Smooth muscle cell (in vitro differentiated cells): ENCODE data around the gene LRMDA. TPM values are rescaled to one million over a fixed set of nuclear protein-coding genes. Genes with fewer than 3 reads are reported as not detected.

Experiments
- DNase-seq: peaks from one replicate; lab custom pipeline; 2025; ENCODE audit not compliant: unreplicated experiment; lab: John Stamatoyannopoulos, UW
- H2AFZ ChIP-seq: fragments of 200-600 bp; sonication (generic); 2 replicates; pipeline ENCODE4 v1.6.0; 2016; ENCODE audit warnings: antibody characterized with exemption, low read depth, mild to moderate bottlenecking
- H3F3A ChIP-seq: fragments of 200-600 bp; sonication (generic); 2 replicates; pipeline ENCODE4 v1.6.0; 2017; ENCODE audit warnings: antibody characterized with exemption, low read depth
- H3K27ac ChIP-seq: fragments of 200-600 bp; sonication (generic); 2 replicates; pipeline ENCODE4 v1.5.1; 2016; ENCODE audit warnings: low read depth, mild to moderate bottlenecking
- H3K27me3 ChIP-seq: fragments of 200-600 bp; sonication (generic); 2 replicates; pipeline ENCODE4 v1.6.1; 2016; ENCODE audit warnings: low read depth, mild to moderate bottlenecking
- H3K36me3 ChIP-seq: fragments of 200-600 bp; sonication (generic); 2 replicates; pipeline ENCODE4 v1.5.1; 2016; ENCODE audit warnings: low read depth
- H3K4me1 ChIP-seq: fragments of 200-600 bp; sonication (generic); 2 replicates; pipeline ENCODE4 v1.5.1; 2016; ENCODE audit warnings: low read depth
- H3K4me2 ChIP-seq: fragments of 200-600 bp; sonication (generic); 2 replicates; pipeline ENCODE4 v1.6.0; 2016; ENCODE audit warnings: mild to moderate bottlenecking
- H3K4me3 ChIP-seq: fragments of 200-600 bp; sonication (generic); 2 replicates; pipeline ENCODE4 v1.5.1; 2016; ENCODE audit warnings: mild to moderate bottlenecking
- H3K79me2 ChIP-seq: fragments of 200-600 bp; sonication (generic); 2 replicates; pipeline ENCODE4 v1.6.0; 2016; ENCODE audit warnings: low read depth, mild to moderate bottlenecking
- H3K9ac ChIP-seq: fragments of 200-600 bp; sonication (generic); 2 replicates; pipeline ENCODE4 v1.6.0; 2016; ENCODE audit warnings: low read depth
- H3K9me3 ChIP-seq: fragments of 200-600 bp; sonication (generic); replicated peaks from 2 replicates; pipeline ENCODE4 v1.5.1; 2016; ENCODE audit warnings: low read depth
- H4K20me1 ChIP-seq: fragments of 200-600 bp; sonication (generic); 2 replicates; pipeline ENCODE4 v1.6.0; 2016; ENCODE audit warnings: low read depth
- CTCF ChIP-seq: fragments of 200-600 bp; sonication (generic); IDR thresholded peaks from 2 replicates; pipeline ENCODE4 v1.5.1; 2017; ENCODE audit warnings: borderline replicate concordance, mild to moderate bottlenecking, antibody characterized with exemption; ENCODE audit not compliant: insufficient read depth, poor library complexity, severe bottlenecking
- WGBS: methylation state at CpG from one replicate; pipeline ENCODE4 v1.1.7; 2016; ENCODE audit warnings: low lambda C conversion rate; 5-methylcytosine and 5-hydroxymethylcytosine counted together
- polyA plus RNA-seq: library from polyadenylated mRNA; unstranded; fragments of >200 nt; fragmentation: Nextera tagmentation; extraction: Ambion mirVana; gene quantifications from 2 replicates; pipeline ENCODE4 v1.2.1, GENCODE V29; 2016
- total RNA-seq: library from RNA; depleted of rRNA; stranded (reverse); fragments of >200 nt; gene quantifications from 2 replicates; pipeline ENCODE4 v1.2.3, GENCODE V29; 2014

LRMDA gene
- total and polyA plus RNA-seq, 2 experiments from 2014 or later, result 1.5 to 1.6 TPM

- no peak for TF ChIP-seq CTCF
- no peak overlapping the region for H3K9ac ChIP-seq
- H2AFZ ChIP-seq, result no peak overlapping the region
- H3K4me1 ChIP-seq, result no peaks in the 10 kb centered on the region
- no peak overlapping the region for H3K27ac ChIP-seq
- no peak overlapping the region for H3K4me2 ChIP-seq
- H3K4me3 ChIP-seq, result no peak overlapping the region
- no peaks in the 10 kb centered on the region for H3K27me3 ChIP-seq
- no peaks in the 10 kb centered on the region for H3K79me2 ChIP-seq
- no peaks in the 10 kb centered on the region for H3K9me3 ChIP-seq
- 89% methylated on average over 13 of the region's 13 CpGs for WGBS
- DNase-seq, result no peak
- H3F3A ChIP-seq, result no peaks in the 10 kb centered on the region
- no peaks in the 10 kb centered on the region for H3K36me3 ChIP-seq
- H4K20me1 ChIP-seq, result no peaks in the 10 kb centered on the region
Observed at GRCh38 chr10:76397181-76398042, 966.0 kb downstream of the LRMDA start.

GRCh38 chr10:76398043-76398710 lies 966.8 kb downstream of the LRMDA start:
- 83% methylated on average over 6 of the region's 6 CpGs for WGBS
- H3K4me2 ChIP-seq, result no peak overlapping the region
- no peaks in the 10 kb centered on the region for H3K36me3 ChIP-seq
- H3K79me2 ChIP-seq, result no peaks in the 10 kb centered on the region
- H3K4me1 ChIP-seq, result no peaks in the 10 kb centered on the region
- H3F3A ChIP-seq, result no peaks in the 10 kb centered on the region
- H2AFZ ChIP-seq, result no peak overlapping the region
- H3K27ac ChIP-seq, result no peak overlapping the region
- TF ChIP-seq CTCF, result no peak
- H3K27me3 ChIP-seq, result no peaks in the 10 kb centered on the region
- DNase-seq, result no peak
- H3K4me3 ChIP-seq, result no peak overlapping the region
- no peak overlapping the region for H3K9ac ChIP-seq
- no peaks in the 10 kb centered on the region for H4K20me1 ChIP-seq
- no peaks in the 10 kb centered on the region for H3K9me3 ChIP-seq

GRCh38 chr10:76399226-76399625 lies 967.8 kb downstream of the LRMDA start:
- Histone ChIP-seq H3K4me1 (no peaks in the 10 kb centered on the region), H3K4me3 (no peak overlapping the region), H3K27me3 (no peaks in the 10 kb centered on the region), H3K9ac (no peak overlapping the region), H3K79me2 (no peaks in the 10 kb centered on the region), H3K36me3 (no peaks in the 10 kb centered on the region), H3K9me3 (no peaks in the 10 kb centered on the region), H2AFZ (no peak overlapping the region), H3K4me2 (no peak overlapping the region), H3F3A (no peaks in the 10 kb centered on the region), H3K27ac (no peak overlapping the region), H4K20me1 (no peaks in the 10 kb centered on the region)
- 94% methylated on average over 4 of the region's 4 CpGs for WGBS
- no peak for TF ChIP-seq CTCF
- no peak for DNase-seq
